ENCODE results near the gene HOXB3. TPM values are rescaled to one million over a fixed set of nuclear protein-coding genes. Genes with fewer than 3 reads are reported as not detected.

Gene HOXB3
- total RNA-seq, 4 donors from 2014 or later = 11.4 to 48.7 (median 24.2) TPM

- Histone ChIP-seq H3K4me1 (peaks cover 0 to 26% (median 23%) of the 10 kb centered on the region in 3 donors), H3K36me3 (no peaks in the 10 kb centered on the region), H3K4me3 (no peak overlapping the region), H3K9me3 (no peaks in the 10 kb centered on the region), H3K27ac (no peak overlapping the region), H3K27me3 (peaks cover 100% of the 10 kb centered on the region)
- WGBS, 2 donors (ENCODE audit: low coverage in 1 of 2) = 12 to 21% methylated on average over 18 to 24 of the region's 27 CpGs
- ATAC-seq = no peak
- TF ChIP-seq EP300 (IDR thresholded peaks at IDR 0.05) = no peak
- TF ChIP-seq, protein P1, sequence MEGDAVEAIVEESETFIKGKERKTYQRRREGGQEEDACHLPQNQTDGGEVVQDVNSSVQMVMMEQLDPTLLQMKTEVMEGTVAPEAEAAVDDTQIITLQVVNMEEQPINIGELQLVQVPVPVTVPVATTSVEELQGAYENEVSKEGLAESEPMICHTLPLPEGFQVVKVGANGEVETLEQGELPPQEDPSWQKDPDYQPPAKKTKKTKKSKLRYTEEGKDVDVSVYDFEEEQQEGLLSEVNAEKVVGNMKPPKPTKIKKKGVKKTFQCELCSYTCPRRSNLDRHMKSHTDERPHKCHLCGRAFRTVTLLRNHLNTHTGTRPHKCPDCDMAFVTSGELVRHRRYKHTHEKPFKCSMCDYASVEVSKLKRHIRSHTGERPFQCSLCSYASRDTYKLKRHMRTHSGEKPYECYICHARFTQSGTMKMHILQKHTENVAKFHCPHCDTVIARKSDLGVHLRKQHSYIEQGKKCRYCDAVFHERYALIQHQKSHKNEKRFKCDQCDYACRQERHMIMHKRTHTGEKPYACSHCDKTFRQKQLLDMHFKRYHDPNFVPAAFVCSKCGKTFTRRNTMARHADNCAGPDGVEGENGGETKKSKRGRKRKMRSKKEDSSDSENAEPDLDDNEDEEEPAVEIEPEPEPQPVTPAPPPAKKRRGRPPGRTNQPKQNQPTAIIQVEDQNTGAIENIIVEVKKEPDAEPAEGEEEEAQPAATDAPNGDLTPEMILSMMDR (IDR thresholded peaks at IDR 0.05) = no peak
- TF ChIP-seq POLR2AphosphoS5 (IDR thresholded peaks at IDR 0.05) = no peak
- no peak for TF ChIP-seq POLR2A (IDR thresholded peaks at IDR 0.05)
Observed at GRCh38 chr17:48627623-48628521, 37.8 kb upstream of the HOXB3 start.

DNA sequence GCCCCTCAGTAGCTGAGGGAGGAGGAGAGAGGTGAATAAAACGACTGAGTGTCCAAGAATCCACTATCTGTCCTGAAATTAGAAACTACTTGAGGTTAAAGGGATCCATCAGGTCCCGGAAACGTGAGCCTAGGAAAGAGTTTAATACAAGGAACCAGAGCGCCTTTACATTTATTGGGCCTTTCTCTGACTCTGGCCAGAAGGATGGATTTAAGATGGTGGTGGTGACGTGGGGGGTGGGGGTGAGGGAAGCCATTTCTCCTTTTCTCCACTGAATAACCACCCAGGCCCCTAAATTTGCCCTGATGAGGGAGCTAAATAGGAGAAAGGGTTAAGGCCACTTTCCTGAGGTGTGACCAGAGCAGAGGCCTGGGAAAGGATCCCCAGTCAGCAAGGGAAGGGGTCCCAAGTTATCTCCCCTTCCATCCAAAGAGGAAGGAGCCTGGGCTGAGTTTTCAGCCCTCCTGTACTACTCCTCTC is 37.1 kb upstream of the HOXB3 start:
- Histone ChIP-seq H3K4me3 (no peak overlapping the region), H3K4me1 (peaks cover 0 to 26% (median 23%) of the 10 kb centered on the region in 3 donors), H3K36me3 (no peaks in the 10 kb centered on the region), H3K9me3 (no peaks in the 10 kb centered on the region), H3K27ac (no peak overlapping the region), H3K27me3 (peaks cover 100% of the 10 kb centered on the region)
- TF ChIP-seq POLR2A (IDR thresholded peaks at IDR 0.05) (no peak), POLR2AphosphoS5 (IDR thresholded peaks at IDR 0.05) (no peak), EP300 (IDR thresholded peaks at IDR 0.05) (no peak)
- TF ChIP-seq, protein P1 (IDR thresholded peaks at IDR 0.05) = no peak
- WGBS, 2 donors (ENCODE audit: low coverage in 1 of 2) = 4 to 23% methylated on average over 3 of the region's 5 CpGs
- no peak for ATAC-seq

GRCh38 chr17:48626245-48627117 is 36.4 kb upstream of the HOXB3 start, which contains the start of gene HOXB9:
Gene HOXB9, minus strand, starts transcription at chr17:48626358. Its CDS starts 89 bp downstream, at chr17:48626269.
- H3K27ac ChIP-seq = no peak within 1 kb of the TSS
- TF ChIP-seq POLR2A (IDR thresholded peaks at IDR 0.05) (no peak), EP300 (IDR thresholded peaks at IDR 0.05) (no peak)
- TF ChIP-seq, protein P1 (IDR thresholded peaks at IDR 0.05) = no peak
- peaks cover 0 to 26% (median 23%) of the 10 kb centered on the region in 3 donors for H3K4me1 ChIP-seq
- peaks cover 100% of the 10 kb centered on the region for H3K27me3 ChIP-seq
- peak within 1 kb of the TSS in 1 of 2 donors; percentile 41 for H3K4me3 ChIP-seq
- WGBS, 2 donors (ENCODE audit: low coverage in 1 of 2) = 2 to 4% methylated on average over 5 to 20 of the region's 50 CpGs
- H3K36me3 ChIP-seq = no peaks in the 10 kb centered on the region
- H3K9me3 ChIP-seq = no peaks in the 10 kb centered on the region
- ATAC-seq = no peak

- Histone ChIP-seq H3K36me3 (no peaks in the 10 kb centered on the region), H3K4me1 (peaks cover 0 to 26% (median 23%) of the 10 kb centered on the region in 3 donors), H3K9me3 (no peaks in the 10 kb centered on the region), H3K4me3 (peak overlapping the region in 1 of 2 donors; percentile 41), H3K27me3 (peaks cover 100% of the 10 kb centered on the region), H3K27ac (no peak overlapping the region)
- TF ChIP-seq EP300 (IDR thresholded peaks at IDR 0.05) (no peak), POLR2A (IDR thresholded peaks at IDR 0.05) (no peak), POLR2AphosphoS5 (IDR thresholded peaks at IDR 0.05) (no peak)
- TF ChIP-seq, protein P1 (IDR thresholded peaks at IDR 0.05) = no peak
- WGBS, 2 donors (ENCODE audit: low coverage in 1 of 2) = 1% methylated on average over 14 to 24 of the region's 69 CpGs
- ATAC-seq = peak; percentile 42
Observed at GRCh38 chr17:48625495-48626244, 35.6 kb upstream of the HOXB3 start.
